ENCODE measurements around the gene SH3BP4. TPM values are rescaled to one million over a fixed set of nuclear protein-coding genes. Genes with fewer than 3 reads are reported as not detected.

The SH3BP4 gene
- polyA plus RNA-seq, 1 donor from 2014 or later: 2.0 TPM

DNA sequence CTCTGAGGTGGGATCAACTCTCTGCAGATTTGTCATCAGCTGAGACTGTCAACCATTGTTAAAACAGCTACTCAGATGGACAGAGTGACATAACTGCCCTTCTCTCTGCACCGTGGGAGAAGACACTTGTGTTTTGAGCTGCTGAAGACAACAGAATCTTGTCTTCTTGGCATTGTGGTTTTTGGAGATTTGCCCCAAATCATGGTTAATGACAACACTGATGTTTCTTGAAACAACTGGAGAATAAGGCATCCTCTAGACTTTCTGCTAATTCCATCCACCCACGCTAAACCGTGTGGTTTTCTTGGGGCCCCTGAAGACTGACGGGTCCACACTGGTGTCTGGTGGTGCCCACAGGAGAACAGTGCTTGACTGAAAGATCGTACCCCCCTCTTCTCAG lies 39.5 kb downstream of the SH3BP4 start:
- Mint-ChIP-seq H3K4me3 (no peak overlapping the region), H3K36me3 (no peaks in the 10 kb centered on the region), H3K9me3 (peaks cover 0 to 6% (median 0%) of the 10 kb centered on the region in 3 donors), H3K27me3 (peaks cover 7% of the 10 kb centered on the region), H3K4me1 (peaks cover 10 to 15% (median 15%) of the 10 kb centered on the region in 3 donors), H3K27ac (no peak overlapping the region)

DNA sequence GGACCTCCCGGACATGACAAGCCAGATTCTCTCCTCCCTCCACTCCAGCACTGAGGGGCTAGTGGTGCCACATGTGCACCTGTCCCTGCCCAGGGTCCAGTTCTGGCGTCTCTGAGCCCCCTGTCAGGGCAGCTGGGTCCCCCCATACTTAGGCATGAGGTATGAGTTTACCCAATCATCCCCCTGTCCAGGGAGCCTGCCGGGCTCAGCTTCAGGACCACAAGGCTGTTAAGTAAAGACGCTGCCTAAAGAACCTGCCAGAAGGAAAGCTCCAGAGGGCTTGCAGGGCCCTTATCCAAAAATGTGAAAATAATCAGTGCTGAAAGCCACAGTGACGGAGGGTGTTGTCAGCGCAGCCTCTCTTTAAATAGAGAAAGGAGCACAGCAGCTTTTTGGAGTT lies 40.0 kb downstream of the SH3BP4 start:
- peaks cover 0 to 6% (median 0%) of the 10 kb centered on the region in 3 donors for H3K9me3 Mint-ChIP-seq
- H3K4me1 Mint-ChIP-seq: peaks cover 10 to 15% (median 15%) of the 10 kb centered on the region in 3 donors
- H3K4me3 Mint-ChIP-seq: peak overlapping the region in 1 of 4 donors; percentile 58
- H3K36me3 Mint-ChIP-seq: no peaks in the 10 kb centered on the region
- H3K27me3 Mint-ChIP-seq: peaks cover 7% of the 10 kb centered on the region
- H3K27ac Mint-ChIP-seq: no peak overlapping the region

DNA sequence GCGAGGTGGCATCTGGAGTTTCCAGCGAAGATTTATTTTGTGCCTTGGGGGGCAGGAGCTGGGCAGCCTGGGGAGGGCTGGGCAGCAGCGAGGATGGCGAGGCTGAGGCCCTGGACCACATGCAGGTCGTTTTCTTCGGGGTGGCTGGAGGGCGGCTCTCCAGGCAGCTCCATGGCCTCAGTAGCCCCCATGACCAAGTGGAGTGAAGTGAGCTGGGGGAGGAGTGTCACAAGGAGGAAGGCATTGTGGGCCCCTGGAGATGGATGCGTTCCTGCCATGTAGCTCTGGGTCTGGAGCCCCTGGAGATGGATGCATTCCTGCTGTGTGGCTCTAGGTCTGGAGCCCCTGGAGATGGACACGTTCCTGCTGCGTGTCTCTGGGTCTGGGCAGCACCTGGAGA lies 40.4 kb downstream of the SH3BP4 start:
- peak overlapping the region in 1 of 3 donors; percentile 76 for H3K27ac Mint-ChIP-seq
- H3K4me3 Mint-ChIP-seq: no peak overlapping the region
- H3K27me3 Mint-ChIP-seq: peaks cover 7% of the 10 kb centered on the region
- peaks cover 0 to 6% (median 0%) of the 10 kb centered on the region in 3 donors for H3K9me3 Mint-ChIP-seq
- no peaks in the 10 kb centered on the region for H3K36me3 Mint-ChIP-seq
- peaks cover 10 to 15% (median 15%) of the 10 kb centered on the region in 3 donors for H3K4me1 Mint-ChIP-seq

DNA sequence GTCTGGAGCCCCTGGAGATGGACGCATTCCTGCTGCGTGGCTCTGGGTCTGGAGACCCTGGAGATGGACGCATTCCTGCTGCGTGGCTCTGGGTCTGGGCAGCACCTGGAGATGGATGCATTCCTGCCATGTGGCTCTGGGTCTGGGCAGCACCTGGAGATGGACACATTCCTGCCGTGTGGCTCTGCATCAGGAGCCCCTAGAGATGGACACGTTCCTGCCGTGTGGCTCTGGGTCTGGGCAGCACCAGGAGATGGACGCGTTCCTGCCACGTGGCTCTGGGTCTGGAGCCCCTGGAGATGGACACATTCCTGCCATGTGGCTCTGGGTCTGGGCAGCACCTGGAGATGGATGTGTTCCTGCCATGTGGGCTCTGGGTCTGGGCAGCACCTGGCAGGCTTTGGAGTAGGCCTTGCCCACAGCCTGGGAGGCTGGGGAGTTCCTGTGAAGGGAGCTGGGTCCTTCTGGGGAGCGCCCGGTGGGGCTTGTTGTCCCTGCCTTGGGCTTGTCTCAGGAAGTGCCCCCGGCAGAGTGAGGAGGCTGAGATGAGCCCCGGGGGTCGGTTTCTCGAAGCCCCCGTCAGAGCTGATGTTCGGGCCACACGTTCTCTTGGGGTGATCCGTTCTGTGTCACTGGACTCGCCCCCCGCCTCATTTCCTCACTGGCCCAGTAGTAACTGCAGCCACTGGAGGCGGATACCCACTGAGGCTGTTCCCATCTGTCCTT lies 41.0 kb downstream of the SH3BP4 start:
- Mint-ChIP-seq H3K27ac (no peak overlapping the region), H3K4me1 (peaks cover 10 to 15% (median 15%) of the 10 kb centered on the region in 3 donors), H3K4me3 (no peak overlapping the region), H3K9me3 (peaks cover 0 to 6% (median 0%) of the 10 kb centered on the region in 3 donors), H3K27me3 (peaks cover 7% of the 10 kb centered on the region), H3K36me3 (no peaks in the 10 kb centered on the region)

DNA sequence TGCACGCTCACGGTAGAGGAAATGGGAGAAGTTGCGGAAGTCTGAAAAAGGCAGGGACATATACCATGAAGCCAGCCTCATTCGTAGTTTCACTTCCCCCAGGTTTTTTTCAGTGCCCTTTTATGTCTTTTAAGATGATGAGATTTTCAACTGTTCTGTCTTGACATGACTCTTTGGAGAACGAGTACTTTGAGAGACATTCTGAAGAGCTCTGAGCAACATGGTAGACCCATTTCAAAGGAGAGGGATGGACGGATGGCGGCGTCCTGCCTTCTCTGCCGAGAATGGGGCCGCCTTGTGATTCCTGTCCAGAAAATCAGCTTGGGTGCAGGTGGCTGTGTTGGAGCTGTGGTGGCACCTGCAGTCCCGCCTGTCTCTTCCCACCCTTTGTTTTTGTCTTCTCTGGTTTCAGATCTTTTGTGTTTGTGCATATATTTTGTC lies 41.7 kb downstream of the SH3BP4 start:
- peak overlapping the region in 2 of 4 donors; percentile 29 to 59 for H3K4me3 Mint-ChIP-seq
- H3K36me3 Mint-ChIP-seq: no peaks in the 10 kb centered on the region
- peaks cover 10 to 15% (median 15%) of the 10 kb centered on the region in 3 donors for H3K4me1 Mint-ChIP-seq
- peaks cover 7% of the 10 kb centered on the region for H3K27me3 Mint-ChIP-seq
- H3K27ac Mint-ChIP-seq: peak overlapping the region in 1 of 3 donors; percentile 14
- H3K9me3 Mint-ChIP-seq: peaks cover 0 to 6% (median 0%) of the 10 kb centered on the region in 3 donors

DNA sequence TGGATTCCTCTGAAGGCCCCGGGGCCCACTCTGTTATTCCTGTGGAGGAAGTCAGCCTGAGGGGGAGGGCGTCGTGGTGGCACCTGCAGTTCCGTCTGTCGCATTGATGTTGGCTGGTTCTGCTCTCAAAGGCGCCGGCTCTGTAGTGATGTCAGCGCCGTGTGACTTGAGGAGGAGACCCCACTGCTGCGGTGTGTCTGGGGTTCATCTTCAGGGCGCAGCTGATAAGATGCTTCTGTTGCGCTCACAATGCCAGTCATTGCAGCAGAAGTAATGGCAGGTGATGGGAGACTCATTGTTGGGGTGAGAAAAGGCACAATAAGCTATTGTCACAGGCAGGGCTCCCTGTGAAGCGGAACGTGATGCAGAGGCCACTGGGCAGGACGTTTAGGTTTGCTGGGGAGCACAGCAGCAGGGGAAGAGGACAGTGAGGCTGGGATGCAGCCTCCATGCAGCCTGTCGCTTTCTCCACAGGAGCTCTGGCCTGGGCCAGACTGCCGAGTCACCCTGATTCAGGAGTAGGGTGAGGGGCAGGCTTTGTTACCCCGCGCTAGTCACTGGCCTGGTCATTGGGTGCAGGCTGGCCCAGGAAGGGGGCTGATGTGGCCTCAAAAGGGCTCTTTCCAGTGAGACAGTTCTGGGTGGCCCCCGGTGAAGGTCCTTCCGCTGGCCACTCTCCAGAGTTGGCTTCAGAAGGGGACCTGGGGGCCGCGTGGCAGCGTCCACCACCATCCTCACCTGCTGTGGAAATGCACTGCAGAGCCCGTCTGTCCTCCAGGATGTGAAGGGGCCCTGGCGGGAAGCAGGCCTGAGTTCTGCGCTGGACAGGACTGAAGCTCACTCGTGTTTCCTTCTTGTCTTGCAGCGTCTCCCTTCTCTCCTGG lies 42.9 kb downstream of the SH3BP4 start:
- H3K27ac Mint-ChIP-seq: no peak overlapping the region
- peak overlapping the region in 1 of 4 donors; percentile 74 for H3K4me3 Mint-ChIP-seq
- H3K36me3 Mint-ChIP-seq: peaks cover 2% of the 10 kb centered on the region
- peaks cover 4% of the 10 kb centered on the region for H3K27me3 Mint-ChIP-seq
- H3K9me3 Mint-ChIP-seq: no peaks in the 10 kb centered on the region
- peaks cover 10 to 15% (median 15%) of the 10 kb centered on the region in 3 donors for H3K4me1 Mint-ChIP-seq

DNA sequence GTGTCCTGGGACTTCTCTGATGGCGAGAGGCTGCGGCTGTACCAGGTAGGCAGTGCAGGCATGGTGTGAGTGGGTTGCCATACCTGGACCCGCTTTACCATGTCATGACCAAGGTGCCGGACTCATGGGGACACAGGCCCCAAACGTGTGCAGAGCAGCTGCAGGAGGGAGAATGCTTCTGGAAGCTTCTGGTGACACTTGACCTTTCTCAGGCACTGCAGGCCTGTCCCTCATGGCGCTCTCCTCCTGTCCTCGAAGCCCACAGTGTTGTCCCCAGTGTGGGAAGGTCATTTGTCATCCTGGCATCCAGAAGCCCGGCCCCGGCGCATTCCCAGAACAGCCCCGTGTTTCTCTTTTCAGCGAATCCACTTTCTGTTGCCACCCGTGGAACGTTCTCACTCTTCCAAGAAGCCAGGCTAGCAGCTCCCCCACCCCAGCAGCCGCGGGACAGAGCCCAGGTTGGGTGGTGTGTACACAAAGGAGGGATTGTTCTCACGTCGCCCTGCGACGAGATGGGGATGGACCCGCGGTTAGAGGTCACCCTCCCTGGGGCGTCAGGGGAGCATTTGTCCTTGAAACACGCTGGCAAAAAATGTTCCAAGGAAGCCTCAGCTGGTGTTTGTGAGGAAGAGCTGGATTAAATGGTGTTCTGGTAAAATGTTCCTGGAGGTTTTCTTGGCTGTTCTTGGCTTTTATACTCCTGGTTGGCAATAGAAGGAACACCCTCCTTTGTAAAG lies 43.7 kb downstream of the SH3BP4 start:
- Mint-ChIP-seq H3K27ac (no peak overlapping the region), H3K27me3 (peaks cover 4% of the 10 kb centered on the region), H3K9me3 (no peaks in the 10 kb centered on the region), H3K36me3 (peaks cover 2% of the 10 kb centered on the region), H3K4me1 (peaks cover 10 to 15% (median 15%) of the 10 kb centered on the region in 3 donors), H3K4me3 (peak overlapping the region in 1 of 4 donors; percentile 52)

DNA sequence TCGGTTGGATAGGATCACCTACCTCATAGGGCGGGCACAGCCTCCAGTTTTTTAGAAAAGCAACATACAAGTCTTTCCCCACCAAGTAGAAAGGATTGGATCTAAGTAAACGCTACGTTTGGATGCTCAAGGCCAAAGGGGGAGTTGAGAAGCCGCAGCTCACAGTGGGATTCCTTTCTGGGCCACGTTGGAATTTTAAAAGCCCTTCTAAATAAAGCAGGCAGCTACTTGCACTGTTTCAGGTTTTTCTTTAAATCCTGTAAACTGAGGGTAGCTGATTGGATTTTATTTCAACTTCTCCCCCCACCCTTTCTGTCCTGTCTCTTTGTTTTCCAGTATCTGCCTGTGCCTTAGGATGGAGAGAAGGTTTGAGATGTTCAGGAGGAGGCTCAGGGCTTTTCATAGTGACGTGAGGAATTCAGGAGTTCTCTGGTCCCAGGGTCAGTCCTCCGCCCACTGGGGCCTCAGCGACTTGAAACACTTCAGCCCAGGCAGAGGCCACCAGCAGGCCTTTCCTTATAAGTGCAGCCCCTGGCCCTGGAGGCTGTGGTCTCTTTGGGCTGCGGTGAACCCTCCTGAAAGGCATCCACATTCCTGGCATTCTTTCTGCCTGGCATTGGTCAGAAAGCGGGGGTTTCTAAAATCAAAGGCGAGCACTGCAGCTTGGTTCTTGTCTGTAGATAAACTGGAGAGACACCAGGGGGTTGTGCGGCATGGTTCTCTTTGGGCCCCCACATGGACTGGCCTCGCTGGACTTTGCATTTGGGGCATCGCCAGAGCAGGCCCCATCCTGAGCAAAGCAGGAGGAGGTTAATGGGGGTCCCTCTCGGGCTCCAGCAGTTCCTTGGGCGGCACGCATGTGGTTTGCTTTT lies 44.5 kb downstream of the SH3BP4 start:
- Mint-ChIP-seq H3K27me3 (peaks cover 4% of the 10 kb centered on the region), H3K9me3 (no peaks in the 10 kb centered on the region), H3K4me3 (peak overlapping the region in 1 of 4 donors; percentile 27), H3K27ac (no peak overlapping the region), H3K36me3 (peaks cover 2% of the 10 kb centered on the region), H3K4me1 (peaks cover 10 to 15% (median 15%) of the 10 kb centered on the region in 3 donors)

DNA sequence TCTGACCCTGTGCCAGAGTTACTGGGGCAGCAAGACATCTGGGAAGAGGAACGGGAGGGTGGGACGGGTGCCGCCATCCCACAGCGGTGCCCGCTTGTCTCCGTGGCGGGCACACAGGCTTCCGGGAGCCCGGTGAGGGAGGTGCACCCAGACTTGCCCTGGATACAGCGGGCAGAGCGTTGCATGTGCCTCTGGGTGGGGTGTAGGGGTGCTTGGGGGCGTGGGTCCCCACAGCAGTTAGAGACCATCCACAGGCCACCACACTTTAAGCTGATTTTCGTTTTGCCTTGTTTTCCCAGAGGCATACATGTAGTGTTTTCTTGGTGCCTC lies 45.1 kb downstream of the SH3BP4 start:
- H3K27ac Mint-ChIP-seq: no peak overlapping the region
- H3K9me3 Mint-ChIP-seq: no peaks in the 10 kb centered on the region
- peaks cover 4% of the 10 kb centered on the region for H3K27me3 Mint-ChIP-seq
- peaks cover 10 to 15% (median 15%) of the 10 kb centered on the region in 3 donors for H3K4me1 Mint-ChIP-seq
- no peak overlapping the region for H3K4me3 Mint-ChIP-seq
- peaks cover 2% of the 10 kb centered on the region for H3K36me3 Mint-ChIP-seq

DNA sequence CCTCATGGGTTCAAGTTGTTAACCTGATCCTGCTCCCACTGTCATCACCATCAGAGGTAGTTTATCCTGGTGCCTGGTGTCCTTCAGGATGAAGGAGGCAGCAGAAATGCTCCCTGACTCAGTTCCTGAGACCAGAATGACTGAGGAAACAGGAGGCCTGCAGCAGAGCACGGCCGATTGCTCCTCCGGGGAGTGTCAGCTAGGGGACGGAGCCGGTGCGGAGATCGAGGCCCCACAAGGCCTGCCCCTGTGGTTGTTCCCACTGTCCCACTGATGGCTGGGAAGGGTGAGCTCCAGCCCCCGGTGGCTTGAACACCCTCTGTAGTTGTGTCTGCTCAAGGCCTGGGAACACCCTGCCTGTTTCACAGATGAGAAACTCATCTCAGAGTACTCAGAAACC lies 45.6 kb downstream of the SH3BP4 start:
- peaks cover 2% of the 10 kb centered on the region for H3K36me3 Mint-ChIP-seq
- no peak overlapping the region for H3K27ac Mint-ChIP-seq
- H3K9me3 Mint-ChIP-seq: no peaks in the 10 kb centered on the region
- no peak overlapping the region for H3K4me3 Mint-ChIP-seq
- peaks cover 10 to 15% (median 15%) of the 10 kb centered on the region in 3 donors for H3K4me1 Mint-ChIP-seq
- peaks cover 4% of the 10 kb centered on the region for H3K27me3 Mint-ChIP-seq

DNA sequence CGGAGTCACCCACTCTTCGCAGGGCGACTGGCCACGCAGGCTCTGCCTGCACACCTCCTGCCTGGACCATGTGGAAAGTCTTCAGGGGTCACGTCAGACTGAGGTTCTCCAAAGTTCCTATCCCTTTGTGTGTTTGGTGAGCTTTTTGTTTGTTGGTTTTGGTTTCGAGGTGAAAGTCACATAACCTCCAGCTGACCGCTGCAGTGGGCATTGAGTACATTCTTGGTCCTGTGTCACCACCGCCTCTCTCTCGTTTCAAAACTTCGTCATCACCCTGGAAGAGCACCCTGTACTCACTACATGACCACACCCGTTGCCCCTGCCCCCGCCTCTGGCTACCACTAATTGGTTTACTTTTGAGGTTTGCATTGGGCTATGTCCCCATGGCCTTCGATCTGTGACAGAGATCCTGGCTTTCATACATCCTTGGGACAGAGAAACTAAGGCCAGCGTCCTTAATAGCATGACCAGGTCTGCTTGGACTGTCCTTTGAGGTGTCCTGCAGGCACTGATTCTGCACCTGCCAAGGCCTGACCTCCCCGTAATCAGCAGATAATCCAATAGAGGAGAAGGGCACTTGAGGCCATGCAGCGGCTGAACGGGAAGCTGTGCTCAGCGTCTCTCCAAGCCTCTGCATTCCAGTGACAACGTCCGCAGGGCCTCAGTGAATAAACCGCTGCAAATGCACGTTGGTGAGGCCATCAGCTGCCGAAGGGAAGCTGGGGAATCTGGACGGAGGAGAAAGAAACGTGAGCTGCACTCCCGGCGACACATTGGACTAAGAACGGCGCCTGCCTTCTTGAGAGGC lies 46.8 kb downstream of the SH3BP4 start:
- peaks cover under 1% of the 10 kb centered on the region for H3K27me3 Mint-ChIP-seq
- H3K4me1 Mint-ChIP-seq: peaks cover 5 to 10% (median 10%) of the 10 kb centered on the region in 3 donors
- H3K36me3 Mint-ChIP-seq: peaks cover 2% of the 10 kb centered on the region
- H3K4me3 Mint-ChIP-seq: no peak overlapping the region
- H3K27ac Mint-ChIP-seq: no peak overlapping the region
- no peaks in the 10 kb centered on the region for H3K9me3 Mint-ChIP-seq

DNA sequence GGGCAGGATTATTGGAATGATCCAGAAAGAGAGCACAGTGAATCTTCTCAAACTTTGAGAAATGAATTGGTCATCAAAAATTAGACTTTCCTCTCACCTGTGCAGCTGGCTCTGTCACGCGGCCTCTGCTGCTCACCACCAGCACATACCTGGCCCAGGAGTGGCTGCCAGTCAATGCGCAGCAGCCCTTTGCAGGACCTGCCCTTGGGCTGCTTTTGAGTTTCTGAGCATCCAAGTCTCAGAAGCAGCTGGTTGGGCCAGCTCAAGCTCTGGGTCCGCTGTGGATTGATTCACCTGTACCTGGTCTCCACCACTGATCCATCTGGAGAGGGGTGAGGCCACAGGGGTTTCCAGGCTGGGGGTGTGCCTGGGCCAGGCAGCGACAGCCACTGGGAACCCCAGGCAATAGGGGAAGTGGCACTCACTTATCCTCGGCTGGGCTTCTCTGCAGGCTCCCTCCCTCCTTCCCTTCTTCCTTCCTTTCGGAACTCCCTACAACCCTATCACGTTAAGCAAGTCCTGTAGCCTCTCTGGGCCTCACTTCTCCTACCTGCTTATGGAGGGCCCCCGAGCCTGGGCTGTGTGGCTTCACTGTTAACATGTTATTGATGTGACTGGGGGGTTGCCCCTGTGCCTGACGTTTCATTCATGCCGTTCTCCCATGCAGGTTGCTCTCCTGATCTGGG lies 48.1 kb downstream of the SH3BP4 start:
- peaks cover 2% of the 10 kb centered on the region for H3K36me3 Mint-ChIP-seq
- peaks cover 0 to 4% (median 0%) of the 10 kb centered on the region in 3 donors for H3K9me3 Mint-ChIP-seq
- H3K4me1 Mint-ChIP-seq: no peaks in the 10 kb centered on the region
- H3K27me3 Mint-ChIP-seq: no peaks in the 10 kb centered on the region
- peak overlapping the region in 1 of 3 donors; percentile 16 for H3K27ac Mint-ChIP-seq
- no peak overlapping the region for H3K4me3 Mint-ChIP-seq
